HCT116 (cell line): ENCODE data around the gene PRRG2. TPM values are rescaled to one million over a fixed set of nuclear protein-coding genes. Genes with fewer than 3 reads are reported as not detected.

ENCODE experiments used
- ATAC-seq: fragments of 200-7000 bp; cut with Tn5 transposase; 2 replicates; pipeline ENCODE4 v1.9.1; 2020; ENCODE audit warnings: mild to moderate bottlenecking, moderate library complexity
- BruUV-seq: library from RNA; stranded (reverse); fragments of 400-500 nt; replicated peaks from 2 replicates; lab custom pipeline; 2021; lab: Mats Ljungman, UMichigan
- CTCF ChIA-PET: fragments of 300-600 bp; sonication (Branson Sonifier 250); formaldehyde crosslinking; loops from one replicate; lab custom pipeline; 2021; ENCODE audit warnings: antibody characterized with exemption; lab: Charles Lee
- POLR2A ChIA-PET: fragments of 300-600, 350-600 bp; sonication (Branson Sonifier 250); formaldehyde crosslinking; loops from one replicate; lab custom pipeline; 2021; ENCODE audit warnings: antibody characterized with exemption; lab: Charles Lee
- RAD21 ChIA-PET, 2 experiments: fragments of 300-600 bp; sonication (Branson Sonifier 250); formaldehyde crosslinking; loops; one replicate each; lab custom pipeline; 2023; ENCODE audit warnings: low total read pairs in 2 of 2; ENCODE audit not compliant: uncharacterized antibody in 2 of 2, unreplicated experiment in 2 of 2, low non-redundant PET in 1 of 2; lab: Charles Lee
- DNase-seq: peaks from one replicate; pipeline ENCODE4 v3.0.0-alpha.2; 2010; ENCODE audit warnings: low read depth, low spot score
- H2AFZ ChIP-seq: fragments of 200-600 bp; shearing (Covaris generic), sonication (generic); 2 replicates; pipeline ENCODE4 v1.6.1; 2017; ENCODE audit warnings: low read depth, mixed run types, mixed read lengths, antibody characterized with exemption, low read length; ENCODE audit not compliant: poor library complexity, severe bottlenecking
- H3K27ac ChIP-seq: 2 replicates; pipeline ENCODE4 v1.5.1; 2012; ENCODE audit warnings: low read depth, low read length
- H3K27me3 ChIP-seq: fragments of 200-600 bp; sonication (generic); 2 replicates; pipeline ENCODE4 v1.6.1; 2016; ENCODE audit warnings: mixed run types, low read length, mixed read lengths; ENCODE audit not compliant: insufficient read depth
- H3K36me3 ChIP-seq, 2 experiments: fragments of 200-500 bp in 1 of 2; fragments of 200-600 bp in 1 of 2; sonication (Bioruptor generic) in 1 of 2; sonication (generic) in 1 of 2; 2 replicates each; pipeline versions ENCODE4 v1.5.1 to v1.6.1; 2014 to 2016; ENCODE audit warnings: low read length in 2 of 2, inconsistent platforms in 1 of 2, mixed read lengths in 1 of 2, mixed run types in 1 of 2; ENCODE audit not compliant: insufficient read depth in 2 of 2, control insufficient read depth in 1 of 2
- H3K4me1 ChIP-seq, 2 experiments: fragments of 200-600 bp in 1 of 2; sonication (generic) in 1 of 2; 2 replicates each; pipeline versions ENCODE4 v1.5.1 to v1.6.1; 2012 to 2017; ENCODE audit warnings: low read length in 2 of 2, inconsistent platforms in 1 of 2, mild to moderate bottlenecking in 1 of 2, mixed read lengths in 1 of 2, mixed run types in 1 of 2, moderate library complexity in 1 of 2; ENCODE audit not compliant: insufficient read depth in 2 of 2, control insufficient read depth in 1 of 2
- H3K4me2 ChIP-seq: fragments of 200-600 bp; sonication (generic); 2 replicates; pipeline ENCODE4 v1.6.1; 2017; ENCODE audit warnings: mixed run types, low read length, mixed read lengths
- H3K4me3 ChIP-seq, 2 experiments: fragments of 200-600 bp in 1 of 2; sonication (generic) in 1 of 2; replicated peaks in 1 of 2; 2 replicates each; pipeline ENCODE4 v1.5.1; 2011 to 2016; ENCODE audit warnings: low read length in 2 of 2, control low read depth in 1 of 2, low read depth in 1 of 2, mild to moderate bottlenecking in 1 of 2, mixed read lengths in 1 of 2, mixed run types in 1 of 2
- H3K79me2 ChIP-seq: fragments of 200-600 bp; sonication (generic); 2 replicates; pipeline ENCODE4 v1.6.1; 2017; ENCODE audit warnings: mild to moderate bottlenecking, mixed run types, low read length, moderate library complexity, mixed read lengths; ENCODE audit not compliant: insufficient read depth
- H3K9ac ChIP-seq: fragments of 200-600 bp; sonication (generic); 2 replicates; pipeline ENCODE4 v1.6.1; 2016; ENCODE audit warnings: low read length, mixed read lengths
- H3K9me2 ChIP-seq: fragments of 200-600 bp; sonication (generic), shearing (Covaris generic); 2 replicates; pipeline ENCODE4 v1.6.1; 2017; ENCODE audit warnings: mixed run types, mild to moderate bottlenecking, moderate library complexity; ENCODE audit not compliant: insufficient read depth
- H3K9me3 ChIP-seq, 2 experiments: fragments of 200-500 bp in 1 of 2; fragments of 200-600 bp in 1 of 2; sonication (Bioruptor generic) in 1 of 2; sonication (generic) in 1 of 2; 2 replicates each; pipeline ENCODE4 v1.6.1; 2014 to 2017; ENCODE audit warnings: low read length in 2 of 2, mixed read lengths in 2 of 2, inconsistent platforms in 1 of 2, low read depth in 1 of 2, mild to moderate bottlenecking in 1 of 2, mixed run types in 1 of 2, moderate library complexity in 1 of 2; ENCODE audit not compliant: control insufficient read depth in 1 of 2, insufficient read depth in 1 of 2
- H4K20me1 ChIP-seq: fragments of 200-600 bp; sonication (generic), shearing (Covaris generic); 2 replicates; pipeline ENCODE4 v1.6.1; 2017; ENCODE audit warnings: mixed run types, mild to moderate bottlenecking, moderate library complexity; ENCODE audit not compliant: insufficient read depth
- CBX3 ChIP-seq: IDR thresholded peaks from 2 replicates; pipeline ENCODE4 v1.6.1; 2012; ENCODE audit warnings: low read depth
- CEBPB ChIP-seq: IDR thresholded peaks from 2 replicates; pipeline ENCODE4 v1.6.1; 2012; ENCODE audit warnings: low read depth
- EZH2 ChIP-seq: fragments of 200-600 bp; sonication (generic); IDR thresholded peaks from 2 replicates; pipeline ENCODE4 v1.6.1; 2017; ENCODE audit warnings: antibody characterized with exemption, mixed run types
- FOSL1 ChIP-seq: IDR thresholded peaks from 2 replicates; pipeline ENCODE4 v1.6.1; 2012; ENCODE audit warnings: low read depth
- MAX ChIP-seq: IDR thresholded peaks from 2 replicates; pipeline ENCODE4 v1.6.1; 2012
- RAD21 ChIP-seq: IDR thresholded peaks from 2 replicates; pipeline ENCODE4 v1.6.1; 2012; ENCODE audit warnings: low read depth, mild to moderate bottlenecking
- REST ChIP-seq: IDR thresholded peaks from 2 replicates; pipeline ENCODE4 v1.6.1; 2012; ENCODE audit warnings: low read depth
- SRF ChIP-seq: IDR thresholded peaks from 2 replicates; pipeline ENCODE4 v1.6.1; 2012; ENCODE audit warnings: low read depth
- TCF7L2 ChIP-seq: IDR thresholded peaks from 2 replicates; pipeline ENCODE4 v1.7.0; 2011; ENCODE audit warnings: borderline replicate concordance, inconsistent platforms; ENCODE audit not compliant: insufficient read depth, insufficient read length; ENCODE audit errors: extremely low read depth
- ZNF274 ChIP-seq: fragments of 200-500 bp; sonication (Bioruptor generic); IDR thresholded peaks from 2 replicates; pipeline ENCODE4 v1.6.1; 2014; ENCODE audit warnings: mild to moderate bottlenecking, low read depth, low read length, inconsistent platforms
- intact Hi-C: fragments of 100-400 bp; cut with micrococcal nuclease; formaldehyde crosslinking; loops from 2 replicates; pipeline ENCODE4 v1.10.0; 2022
- total RNA-seq: library from RNA; stranded (reverse); gene quantifications from one replicate; pipeline ENCODE4 v1.2.1, GENCODE V29; 2021; ENCODE audit not compliant: unreplicated experiment

The PRRG2 gene
- total RNA-seq, 1 experiment from 2014 or later, result 6.2 TPM

DNA sequence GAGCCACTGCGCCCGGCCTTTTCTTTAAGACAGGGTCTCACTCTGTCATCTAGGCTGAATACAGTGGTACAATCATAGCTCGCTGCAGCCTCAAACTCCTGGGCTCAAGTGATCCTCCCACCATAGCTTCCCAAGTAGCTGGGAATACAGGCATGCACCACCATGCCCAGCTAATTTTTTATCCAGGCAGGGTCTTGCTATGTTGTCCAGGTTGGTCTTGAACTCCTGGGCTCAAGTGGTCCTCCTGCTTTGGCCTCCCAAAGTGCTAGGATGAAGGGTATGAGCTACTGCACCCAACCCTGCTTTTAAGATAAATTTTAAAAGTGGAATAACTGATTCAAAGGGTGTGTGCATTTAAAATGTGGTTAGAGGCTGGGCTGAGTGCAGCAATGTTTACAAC, 14.8 kb upstream of the PRRG2 start:
- CTCF ChIA-PET, result no interaction called here
- Histone ChIP-seq H3K9me2 (no peaks in the 10 kb centered on the region), H4K20me1 (no peaks in the 10 kb centered on the region), H3K4me2 (no peak overlapping the region), H3K4me1 (peaks cover 21 to 24% of the 10 kb centered on the region in 2 experiments), H2AFZ (no peak overlapping the region), H3K27ac (no peak overlapping the region), H3K9me3 (no peaks in the 10 kb centered on the region), H3K27me3 (no peaks in the 10 kb centered on the region), H3K36me3 (no peaks in the 10 kb centered on the region), H3K9ac (no peak overlapping the region), H3K4me3 (no peak overlapping the region), H3K79me2 (peaks cover 95% of the 10 kb centered on the region)
- POLR2A ChIA-PET, result no interaction called here
- RAD21 ChIA-PET, result no interaction called here
- TF ChIP-seq ZNF274 (no peak), EZH2 (no peak), SRF (no peak), CBX3 (no peak), RAD21 (no peak)
- intact Hi-C loops, result no loop called here
- no TSS peak for BruUV-seq
- DNase-seq, result no peak
- ATAC-seq, result no peak

GRCh38 chr19:49567861-49568441, 13.2 kb upstream of the PRRG2 start:
- POLR2A ChIA-PET, result no interaction called here

More at GRCh38 chr19:49567861-49568441, 13.2 kb upstream of the PRRG2 start:
- RAD21 ChIA-PET, result no interaction called here
- H2AFZ ChIP-seq, result no peak overlapping the region
- no peaks in the 10 kb centered on the region for H3K9me2 ChIP-seq
- H3K4me3 ChIP-seq, result no peak overlapping the region
- H3K27ac ChIP-seq, result no peak overlapping the region; the same call in 1 of the 2 replicates
- no peaks in the 10 kb centered on the region for H3K9me3 ChIP-seq
- H3K4me1 ChIP-seq, result peaks cover 33 to 40% of the 10 kb centered on the region in 2 experiments
- CTCF ChIA-PET, result interaction anchor here (1.5 kb wide), 1 partner anchor 65 kb away, joined by 4 read pairs; no protein-coding TSS in a partner anchor
- no peaks in the 10 kb centered on the region for H4K20me1 ChIP-seq
- peak overlapping the region; percentile 25 for H3K4me2 ChIP-seq
- peaks cover 95% of the 10 kb centered on the region for H3K79me2 ChIP-seq
- no TSS peak for BruUV-seq
- no peaks in the 10 kb centered on the region for H3K27me3 ChIP-seq
- DNase-seq (no peak), ATAC-seq (peak; percentile 30)
- 0 out of 4 replicates have a peak, but pooled peaks cover under 1 to 1% of the 10 kb centered on the region in 2 experiments for H3K36me3 ChIP-seq
- H3K9ac ChIP-seq, result no peak overlapping the region
- intact Hi-C loops, result no loop called here
- TF ChIP-seq MAX (no peak), REST (no peak), TCF7L2 (peak; percentile 93), CEBPB (no peak), FOSL1 (no peak), ZNF274 (no peak)
